Measurements from ENCODE around the gene SS18L1.

SS18L1 gene

DNA sequence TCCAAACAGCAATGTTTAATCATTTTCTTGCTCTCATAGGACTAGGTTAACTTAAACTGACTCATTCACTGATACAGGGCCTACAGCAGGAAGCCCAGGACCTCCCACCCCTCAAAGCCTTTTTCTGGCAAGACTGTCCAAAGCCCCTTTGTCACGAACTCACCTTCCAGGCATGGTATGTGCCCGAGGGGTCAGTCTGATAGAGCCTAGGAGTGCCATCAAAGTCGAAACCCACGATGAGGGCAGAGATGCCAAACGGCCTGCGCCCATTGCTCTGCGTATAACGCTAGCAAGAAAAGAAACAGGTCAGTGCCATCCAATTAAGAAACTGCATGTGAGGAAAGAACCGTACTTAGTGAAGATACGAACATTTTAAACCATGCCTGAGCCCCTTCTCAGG, 4.7 kb upstream of the SS18L1 start:
- DNase-seq (ENCODE audit: low read depth) = no peak
- H3K4me3 ChIP-seq (ENCODE audit: low read depth, low read length) = no peak overlapping the region
- TF ChIP-seq, protein P1, sequence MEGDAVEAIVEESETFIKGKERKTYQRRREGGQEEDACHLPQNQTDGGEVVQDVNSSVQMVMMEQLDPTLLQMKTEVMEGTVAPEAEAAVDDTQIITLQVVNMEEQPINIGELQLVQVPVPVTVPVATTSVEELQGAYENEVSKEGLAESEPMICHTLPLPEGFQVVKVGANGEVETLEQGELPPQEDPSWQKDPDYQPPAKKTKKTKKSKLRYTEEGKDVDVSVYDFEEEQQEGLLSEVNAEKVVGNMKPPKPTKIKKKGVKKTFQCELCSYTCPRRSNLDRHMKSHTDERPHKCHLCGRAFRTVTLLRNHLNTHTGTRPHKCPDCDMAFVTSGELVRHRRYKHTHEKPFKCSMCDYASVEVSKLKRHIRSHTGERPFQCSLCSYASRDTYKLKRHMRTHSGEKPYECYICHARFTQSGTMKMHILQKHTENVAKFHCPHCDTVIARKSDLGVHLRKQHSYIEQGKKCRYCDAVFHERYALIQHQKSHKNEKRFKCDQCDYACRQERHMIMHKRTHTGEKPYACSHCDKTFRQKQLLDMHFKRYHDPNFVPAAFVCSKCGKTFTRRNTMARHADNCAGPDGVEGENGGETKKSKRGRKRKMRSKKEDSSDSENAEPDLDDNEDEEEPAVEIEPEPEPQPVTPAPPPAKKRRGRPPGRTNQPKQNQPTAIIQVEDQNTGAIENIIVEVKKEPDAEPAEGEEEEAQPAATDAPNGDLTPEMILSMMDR (IDR thresholded peaks at IDR 0.05; ENCODE audit: insufficient read depth, low read depth, low read length, missing control alignments) = no peak

DNA sequence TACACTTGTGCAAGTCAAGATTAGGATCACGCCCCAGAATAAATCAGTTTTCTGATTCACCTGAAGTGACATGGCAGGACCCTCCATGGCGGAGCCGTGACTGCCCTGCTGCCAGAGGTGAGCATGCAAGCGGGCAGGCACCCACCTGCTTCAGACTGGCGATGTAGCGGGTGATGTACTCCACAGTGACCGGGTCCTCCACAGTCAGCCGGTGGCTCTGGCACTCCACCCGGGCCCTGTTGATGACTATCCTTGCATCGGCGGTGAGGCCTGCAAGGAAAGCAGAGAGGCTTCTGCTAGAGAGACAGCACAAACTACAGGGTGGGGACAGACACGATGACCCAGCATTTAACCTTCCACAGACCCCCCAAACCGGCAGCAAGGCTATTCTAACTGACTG, 3.9 kb upstream of the SS18L1 start:
- no peak for DNase-seq (ENCODE audit: low read depth)
- no peak overlapping the region for H3K4me3 ChIP-seq (ENCODE audit: low read depth, low read length)
- TF ChIP-seq, protein P1 (IDR thresholded peaks at IDR 0.05; ENCODE audit: insufficient read depth, low read depth, low read length, missing control alignments) = no peak

DNA sequence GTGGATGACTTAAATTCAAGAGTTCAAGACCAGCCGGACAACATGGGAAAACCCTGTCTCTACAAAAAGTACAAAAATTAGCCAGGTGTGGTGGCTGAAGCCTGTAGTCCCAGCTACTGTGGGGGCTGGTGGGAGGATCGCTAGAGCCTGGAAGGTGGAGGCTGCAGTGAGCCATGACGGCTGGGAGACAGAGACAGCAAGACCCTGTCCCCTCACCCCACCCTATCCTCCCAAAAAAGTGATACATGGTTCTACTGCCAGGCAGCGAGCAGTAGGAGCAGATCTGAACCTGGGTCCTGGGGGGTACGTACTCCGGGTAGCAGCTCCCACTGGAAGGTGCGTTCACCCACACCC, 2.5 kb upstream of the SS18L1 start:
- TF ChIP-seq, protein P1 (IDR thresholded peaks at IDR 0.05; ENCODE audit: insufficient read depth, low read depth, low read length, missing control alignments) = no peak
- DNase-seq (ENCODE audit: low read depth) = no peak
- no peak overlapping the region for H3K4me3 ChIP-seq (ENCODE audit: low read depth, low read length)

DNA sequence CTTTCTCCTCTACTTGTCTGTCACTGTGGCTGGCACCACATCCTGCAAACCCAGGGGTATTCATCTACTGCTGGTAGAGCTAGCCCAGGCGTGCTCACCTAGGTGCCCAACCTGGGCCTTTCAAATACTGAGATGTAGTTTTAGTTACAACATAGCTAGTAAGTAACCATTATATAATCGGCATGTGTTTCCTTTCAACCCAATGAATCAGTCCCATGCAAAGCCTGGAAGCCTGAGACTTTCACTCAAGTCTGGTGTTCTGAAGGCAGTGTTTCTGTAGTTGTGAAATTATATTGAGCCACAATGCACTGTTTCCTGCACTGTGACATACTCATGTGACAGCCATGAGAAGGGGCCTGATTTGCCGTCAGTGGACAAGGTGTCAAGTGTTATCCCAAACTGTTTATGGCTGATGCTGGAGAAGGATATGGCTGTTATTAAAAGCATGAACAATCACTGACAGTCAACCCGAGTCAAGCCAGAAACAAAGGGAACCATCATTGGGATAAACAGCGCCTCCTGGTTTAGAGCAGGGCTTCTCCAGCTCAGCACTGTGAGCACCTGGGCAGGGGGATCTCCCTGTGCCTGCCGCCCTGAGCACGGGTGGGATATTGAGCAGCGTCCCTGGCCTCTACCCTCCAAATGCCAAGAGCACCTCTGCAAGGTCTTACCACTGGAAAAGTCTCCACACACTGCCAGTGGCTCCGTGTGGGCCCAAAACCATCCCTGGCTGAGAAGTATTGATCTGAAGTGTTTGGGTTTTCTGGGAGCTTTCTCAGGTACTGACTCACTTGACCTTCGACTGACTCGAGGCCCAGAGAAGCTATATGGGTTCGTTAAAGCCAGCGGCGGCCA, 1.9 kb upstream of the SS18L1 start:
- TF ChIP-seq, protein P1 (IDR thresholded peaks at IDR 0.05; ENCODE audit: insufficient read depth, low read depth, low read length, missing control alignments) = peak; percentile 25
- peak overlapping the region; percentile 65 for H3K4me3 ChIP-seq (ENCODE audit: low read depth, low read length)
- peak; percentile 25 for DNase-seq (ENCODE audit: low read depth)

DNA sequence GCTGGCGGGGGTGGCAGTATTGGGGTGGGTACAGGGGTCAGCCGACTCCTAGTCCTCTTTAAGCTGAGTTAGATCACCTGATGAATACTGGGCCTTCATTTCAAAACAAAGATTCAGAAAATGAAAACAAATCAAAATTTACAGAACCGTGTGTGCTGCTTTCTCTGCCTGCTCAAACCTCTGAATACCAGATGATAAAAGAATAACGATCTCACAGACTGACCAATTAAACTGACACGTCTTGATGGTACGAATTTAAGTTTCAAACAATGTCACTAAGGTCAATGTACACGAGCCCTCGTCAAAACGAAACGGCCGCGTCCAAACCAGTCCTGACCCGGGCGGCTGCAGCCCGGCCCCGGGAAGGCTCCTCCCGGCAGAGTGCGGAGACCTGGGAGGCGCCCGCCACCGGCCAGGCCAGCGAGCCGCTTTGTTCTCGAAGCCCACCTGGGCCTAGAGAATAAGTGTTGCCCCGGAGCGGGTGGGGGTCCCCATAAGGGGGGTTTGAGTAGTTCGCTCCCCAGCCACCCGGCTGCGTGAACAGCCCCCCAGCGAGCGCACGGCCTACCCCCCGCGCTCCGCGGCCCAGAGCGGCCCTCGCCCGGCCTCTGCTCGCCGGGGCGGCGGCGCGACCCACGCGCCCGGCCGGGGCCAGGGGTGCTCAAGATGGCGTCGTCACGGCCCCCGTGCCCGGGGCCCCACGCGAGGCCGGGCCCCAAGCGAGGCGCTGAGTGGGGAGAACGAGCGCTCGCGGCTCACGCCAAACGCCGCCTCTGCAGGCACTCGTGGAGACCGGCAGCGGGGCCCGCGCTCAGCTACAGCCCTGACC, 1.1 kb upstream of the SS18L1 start:
- TF ChIP-seq, protein P1 (IDR thresholded peaks at IDR 0.05; ENCODE audit: insufficient read depth, low read depth, low read length, missing control alignments) = no peak
- peak overlapping the region; percentile 65 for H3K4me3 ChIP-seq (ENCODE audit: low read depth, low read length)
- DNase-seq (ENCODE audit: low read depth) = peak; percentile 19

DNA sequence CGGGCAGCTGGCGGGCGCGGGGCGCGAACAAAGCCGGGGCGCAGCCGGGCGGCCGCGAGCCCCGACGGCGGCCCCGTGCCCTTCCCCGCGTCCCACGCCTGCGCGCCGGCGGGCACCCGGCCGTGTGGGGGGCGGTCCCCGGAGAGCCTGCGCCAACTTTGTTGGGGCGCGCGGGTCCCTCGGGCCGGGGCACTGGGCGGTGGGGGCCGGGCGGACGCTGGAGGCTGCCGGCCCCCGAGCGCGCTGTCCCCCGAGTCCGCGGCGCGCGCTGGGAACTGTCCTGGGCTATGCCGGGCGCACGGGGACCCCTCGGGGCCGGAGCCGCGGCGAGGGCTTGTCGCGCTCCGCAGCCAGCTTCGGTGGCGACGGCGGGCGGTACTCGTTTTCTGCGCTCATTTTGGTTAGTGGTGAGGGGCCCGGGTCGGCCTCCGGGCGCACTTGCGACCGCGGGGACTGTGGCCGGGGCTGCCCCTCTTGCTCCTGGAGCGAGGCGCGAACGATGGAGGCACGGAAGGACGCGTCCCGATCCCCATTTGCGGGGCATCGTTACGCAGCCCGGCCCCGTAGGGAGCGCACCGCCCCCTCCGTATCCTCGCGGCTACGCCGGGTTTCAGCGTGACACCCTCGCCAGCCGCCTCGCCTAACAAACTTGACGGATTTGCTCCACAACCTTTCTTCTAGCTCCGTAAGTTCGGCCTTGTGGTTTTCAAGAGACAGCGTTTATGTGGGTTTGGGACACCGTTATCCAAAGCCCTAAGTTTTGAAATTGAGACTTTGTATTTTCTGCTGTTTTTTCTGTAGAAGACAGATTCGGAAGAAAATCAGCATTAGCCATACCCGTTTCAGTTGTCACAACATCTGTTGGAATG, 622 bp downstream of the SS18L1 start:
- TF ChIP-seq, protein P1 (IDR thresholded peaks at IDR 0.05; ENCODE audit: insufficient read depth, low read depth, low read length, missing control alignments) = no peak
- DNase-seq (ENCODE audit: low read depth) = peak; percentile 59
- H3K4me3 ChIP-seq (ENCODE audit: low read depth, low read length) = peak overlapping the region; percentile 72

Measured in GM12865 (cell line).